Hepatocyte (in vitro differentiated cells): ENCODE measurements around the gene HYAL3.

Experiments
- EZH2 ChIP-seq: fragments of 200-600 bp; sonication (generic); IDR thresholded peaks from 2 replicates; pipeline ENCODE4 v1.6.1; 2016; ENCODE audit warnings: antibody characterized with exemption, mild to moderate bottlenecking, borderline replicate concordance
- EZH2phosphoT487 ChIP-seq: fragments of 200-600 bp; sonication (generic); IDR thresholded peaks from one replicate; pipeline ENCODE4 v1.6.1; 2018; ENCODE audit warnings: antibody characterized with exemption, mild to moderate bottlenecking, low read depth, moderate library complexity; ENCODE audit not compliant: unreplicated experiment, severe bottlenecking
- TF ChIP-seq, protein P1 (sequence below): fragments of 200-600 bp; sonication (generic); IDR thresholded peaks from 2 replicates; pipeline ENCODE4 v1.5.1; 2016; ENCODE audit warnings: antibody characterized with exemption, mild to moderate bottlenecking; ENCODE audit not compliant: poor library complexity

DNA sequence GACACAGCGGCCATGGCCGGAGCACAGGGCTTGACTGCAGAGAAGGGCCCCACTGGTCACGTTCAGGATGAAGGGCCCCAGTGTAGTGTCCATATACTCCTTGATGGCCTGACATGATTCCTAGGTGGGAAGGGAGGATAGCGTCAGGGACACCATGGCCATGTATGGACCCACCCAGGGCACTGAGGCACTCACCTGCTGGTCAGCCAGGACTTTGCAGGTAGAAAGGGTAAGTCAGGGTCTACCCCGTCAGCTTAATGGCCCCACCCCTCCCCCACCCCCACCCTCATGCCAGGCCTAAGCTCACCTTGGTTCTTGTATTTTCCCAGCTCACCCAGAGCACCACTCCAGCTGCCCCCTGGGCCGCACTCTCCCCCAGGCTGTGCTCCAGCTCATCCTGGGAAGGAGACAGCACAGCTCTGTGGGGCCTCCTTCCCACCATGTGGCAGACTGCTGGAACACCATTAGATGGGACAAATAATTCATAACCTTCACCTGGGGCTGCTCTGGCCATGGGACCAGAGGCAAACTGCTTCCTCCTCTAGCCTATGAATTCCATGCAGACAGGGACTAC, 1.6 kb upstream of the HYAL3 start:
- TF ChIP-seq, protein P1, sequence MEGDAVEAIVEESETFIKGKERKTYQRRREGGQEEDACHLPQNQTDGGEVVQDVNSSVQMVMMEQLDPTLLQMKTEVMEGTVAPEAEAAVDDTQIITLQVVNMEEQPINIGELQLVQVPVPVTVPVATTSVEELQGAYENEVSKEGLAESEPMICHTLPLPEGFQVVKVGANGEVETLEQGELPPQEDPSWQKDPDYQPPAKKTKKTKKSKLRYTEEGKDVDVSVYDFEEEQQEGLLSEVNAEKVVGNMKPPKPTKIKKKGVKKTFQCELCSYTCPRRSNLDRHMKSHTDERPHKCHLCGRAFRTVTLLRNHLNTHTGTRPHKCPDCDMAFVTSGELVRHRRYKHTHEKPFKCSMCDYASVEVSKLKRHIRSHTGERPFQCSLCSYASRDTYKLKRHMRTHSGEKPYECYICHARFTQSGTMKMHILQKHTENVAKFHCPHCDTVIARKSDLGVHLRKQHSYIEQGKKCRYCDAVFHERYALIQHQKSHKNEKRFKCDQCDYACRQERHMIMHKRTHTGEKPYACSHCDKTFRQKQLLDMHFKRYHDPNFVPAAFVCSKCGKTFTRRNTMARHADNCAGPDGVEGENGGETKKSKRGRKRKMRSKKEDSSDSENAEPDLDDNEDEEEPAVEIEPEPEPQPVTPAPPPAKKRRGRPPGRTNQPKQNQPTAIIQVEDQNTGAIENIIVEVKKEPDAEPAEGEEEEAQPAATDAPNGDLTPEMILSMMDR, result no peak
- TF ChIP-seq EZH2 (no peak), EZH2phosphoT487 (no peak)
